ENCODE measurements around the gene SPTA1.

- no peak for TF ChIP-seq CTCF (IDR thresholded peaks at IDR 0.05)
- no peak for TF ChIP-seq POLR2A (IDR thresholded peaks at IDR 0.05)
These were observed 106.8 kb downstream of the SPTA1 start, which contains the start of gene OR10X1 for GRCh38 chr1:158579733-158580132.

All from lower leg skin (tissue), 3 donors.